Esophagus squamous epithelium (tissue), 5 donors: Measurements from ENCODE around the gene SLC34A2. TPM values are rescaled to one million over a fixed set of nuclear protein-coding genes. Genes with fewer than 3 reads are reported as not detected.

Source experiments
- DNase-seq: peaks from one replicate; lab custom pipeline; 2025; lab: John Stamatoyannopoulos, UW
- H3K27ac ChIP-seq, 4 donors: fragments of 200-600 bp; sonication (generic); one replicate each; pipeline ENCODE4 v1.5.1; 2016 to 2019; ENCODE audit warnings: mild to moderate bottlenecking in 1 of 4
- H3K27me3 ChIP-seq, 4 donors: fragments of 200-600 bp; sonication (generic); 1 replicate in 3 of 4; 2 replicates in 1 of 4; pipeline versions ENCODE4 v1.5.1 to v1.6.0; 2017 to 2021; ENCODE audit warnings: antibody characterized with exemption in 1 of 4
- H3K36me3 ChIP-seq, 3 donors: fragments of 200-600 bp; sonication (generic); one replicate each; pipeline ENCODE4 v1.5.1; 2016 to 2019
- H3K4me1 ChIP-seq, 3 donors: fragments of 200-600 bp; sonication (generic); one replicate each; pipeline ENCODE4 v1.5.1; 2017 to 2019
- H3K4me3 ChIP-seq, 4 donors: fragments of 200-600 bp; sonication (generic); 1 replicate in 3 of 4; 2 replicates in 1 of 4; pipeline ENCODE4 v1.5.1; 2016 to 2019; ENCODE audit warnings: mild to moderate bottlenecking in 2 of 4, moderate library complexity in 1 of 4
- H3K9me3 ChIP-seq, 3 donors: fragments of 200-600 bp; sonication (generic); one replicate each; pipeline ENCODE4 v1.5.1; 2016 to 2019
- CTCF ChIP-seq, 6 experiments: fragments of 450-650 bp in 4 of 6; fragments of 200-600 bp in 2 of 6; sonication (generic) in 2 of 6; IDR thresholded peaks; one replicate each; pipeline ENCODE4 v1.5.1; 2016 to 2019; ENCODE audit warnings: antibody characterized with exemption in 6 of 6, mild to moderate bottlenecking in 4 of 6, moderate library complexity in 4 of 6
- POLR2A ChIP-seq, 4 donors: fragments of 450-650 bp; IDR thresholded peaks; one replicate each; pipeline ENCODE4 v1.6.1; 2017; ENCODE audit warnings: antibody characterized with exemption in 4 of 4, mild to moderate bottlenecking in 4 of 4, moderate library complexity in 3 of 4
- WGBS, 2 donors: methylation state at CpG; one replicate each; pipeline ENCODE4 v1.1.5; 2018; 5-methylcytosine and 5-hydroxymethylcytosine counted together
- intact Hi-C: fragments of 100-400 bp; cut with DNase I; formaldehyde crosslinking; loops from one replicate; pipeline ENCODE4 v1.15.0; 2022
- total RNA-seq, 4 donors: library from RNA; depleted of rRNA; stranded (reverse); fragments of >200 nt; gene quantifications; one replicate each; pipeline ENCODE4 v1.1.0, GENCODE V29; 2016
- donor health status: DM: yes; HTN: yes; CAD: no.

Gene SLC34A2
- total RNA-seq, 4 donors from 2014 or later = 0.15 to 7.9 (median 0.76) TPM; not detected in 1

DNA sequence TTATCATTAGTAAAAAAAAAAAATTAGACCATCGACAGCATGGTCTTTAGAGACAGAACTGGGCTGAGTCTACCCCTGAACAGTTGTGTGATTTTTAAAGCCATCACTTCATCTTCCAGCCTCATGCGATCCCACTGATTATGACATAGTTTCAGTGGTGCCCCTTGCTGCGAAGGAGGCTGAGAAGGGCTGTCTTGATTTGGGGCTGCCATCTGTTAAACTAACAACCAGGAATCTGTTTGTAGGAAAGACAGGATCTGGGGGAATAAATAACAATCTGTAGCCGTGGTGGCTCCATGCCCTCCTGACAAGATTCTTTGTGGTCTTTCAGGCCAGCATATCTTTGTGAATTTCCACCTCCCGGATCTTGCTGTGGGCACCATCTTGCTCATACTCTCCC, 17.1 kb downstream of the SLC34A2 start:
- TF ChIP-seq POLR2A (IDR thresholded peaks at IDR 0.05) (no peak), CTCF (IDR thresholded peaks at IDR 0.05) (no peak)
- H3K27me3 ChIP-seq = peaks cover 0 to 4% (median 0%) of the 10 kb centered on the region in 4 donors
- no peak overlapping the region for H3K27ac ChIP-seq
- intact Hi-C loops = no loop called here
- 88% methylated on average over 4 to 5 of the region's 5 CpGs for WGBS, 2 donors
- no peak for DNase-seq
- no peaks in the 10 kb centered on the region for H3K36me3 ChIP-seq
- H3K9me3 ChIP-seq = no peaks in the 10 kb centered on the region
- peaks cover 0 to 6% (median 0%) of the 10 kb centered on the region in 3 donors for H3K4me1 ChIP-seq
- no peak overlapping the region for H3K4me3 ChIP-seq

DNA sequence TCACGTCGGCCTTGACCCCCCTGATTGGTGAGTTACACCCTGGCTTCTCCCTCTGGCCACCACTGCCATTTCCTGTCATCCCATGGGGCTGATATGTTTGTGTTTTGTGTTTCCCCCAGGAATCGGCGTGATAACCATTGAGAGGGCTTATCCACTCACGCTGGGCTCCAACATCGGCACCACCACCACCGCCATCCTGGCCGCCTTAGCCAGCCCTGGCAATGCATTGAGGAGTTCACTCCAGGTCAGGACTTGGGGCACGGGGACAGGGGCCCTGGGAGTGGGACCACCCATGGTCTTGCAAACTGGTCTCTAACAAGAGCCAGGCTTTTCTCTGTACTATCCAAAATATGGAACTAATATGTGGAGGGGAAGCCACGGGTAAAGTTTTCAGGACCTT, 18.7 kb downstream of the SLC34A2 start:
- Histone ChIP-seq H3K4me1 (peaks cover 0 to 6% (median 0%) of the 10 kb centered on the region in 3 donors), H3K27me3 (peaks cover 0 to 4% (median 0%) of the 10 kb centered on the region in 4 donors), H3K27ac (no peak overlapping the region), H3K9me3 (no peaks in the 10 kb centered on the region), H3K4me3 (no peak overlapping the region), H3K36me3 (no peaks in the 10 kb centered on the region)
- TF ChIP-seq POLR2A (IDR thresholded peaks at IDR 0.05) = no peak
- no peak for TF ChIP-seq CTCF (IDR thresholded peaks at IDR 0.05)
- intact Hi-C loops = no loop called here
- 86 to 92% methylated on average over 5 to 10 of the region's 10 CpGs for WGBS, 2 donors
- no peak for DNase-seq

DNA sequence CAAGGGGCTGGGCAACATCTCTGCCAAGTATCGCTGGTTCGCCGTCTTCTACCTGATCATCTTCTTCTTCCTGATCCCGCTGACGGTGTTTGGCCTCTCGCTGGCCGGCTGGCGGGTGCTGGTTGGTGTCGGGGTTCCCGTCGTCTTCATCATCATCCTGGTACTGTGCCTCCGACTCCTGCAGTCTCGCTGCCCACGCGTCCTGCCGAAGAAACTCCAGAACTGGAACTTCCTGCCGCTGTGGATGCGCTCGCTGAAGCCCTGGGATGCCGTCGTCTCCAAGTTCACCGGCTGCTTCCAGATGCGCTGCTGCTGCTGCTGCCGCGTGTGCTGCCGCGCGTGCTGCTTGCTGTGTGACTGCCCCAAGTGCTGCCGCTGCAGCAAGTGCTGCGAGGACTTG, 20.6 kb downstream of the SLC34A2 start:
- TF ChIP-seq CTCF (IDR thresholded peaks at IDR 0.05) (no peak), POLR2A (IDR thresholded peaks at IDR 0.05) (no peak)
- DNase-seq = no peak
- no peaks in the 10 kb centered on the region for H3K9me3 ChIP-seq
- no peak overlapping the region for H3K27ac ChIP-seq
- no peak overlapping the region for H3K4me3 ChIP-seq
- no peaks in the 10 kb centered on the region for H3K36me3 ChIP-seq
- no peaks in the 10 kb centered on the region for H3K4me1 ChIP-seq
- intact Hi-C loops = no loop called here
- 98 to 99% methylated on average over 16 to 18 of the region's 30 CpGs for WGBS, 2 donors
- no peaks in the 10 kb centered on the region for H3K27me3 ChIP-seq

- no peaks in the 10 kb centered on the region for H3K27me3 ChIP-seq
- H3K9me3 ChIP-seq = no peaks in the 10 kb centered on the region
- intact Hi-C loops = no loop called here
- DNase-seq = no peak
- TF ChIP-seq CTCF (IDR thresholded peaks at IDR 0.05) (no peak), POLR2A (IDR thresholded peaks at IDR 0.05) (no peak)
- H3K4me1 ChIP-seq = no peaks in the 10 kb centered on the region
- no CpG with 5 or more reads among the region's 3 CpGs for WGBS, 2 donors
- H3K4me3 ChIP-seq = no peak overlapping the region
- H3K36me3 ChIP-seq = no peaks in the 10 kb centered on the region
- no peak overlapping the region for H3K27ac ChIP-seq
These were observed 21.5 kb downstream of the SLC34A2 start for GRCh38 chr4:25677157-25677556.

DNA sequence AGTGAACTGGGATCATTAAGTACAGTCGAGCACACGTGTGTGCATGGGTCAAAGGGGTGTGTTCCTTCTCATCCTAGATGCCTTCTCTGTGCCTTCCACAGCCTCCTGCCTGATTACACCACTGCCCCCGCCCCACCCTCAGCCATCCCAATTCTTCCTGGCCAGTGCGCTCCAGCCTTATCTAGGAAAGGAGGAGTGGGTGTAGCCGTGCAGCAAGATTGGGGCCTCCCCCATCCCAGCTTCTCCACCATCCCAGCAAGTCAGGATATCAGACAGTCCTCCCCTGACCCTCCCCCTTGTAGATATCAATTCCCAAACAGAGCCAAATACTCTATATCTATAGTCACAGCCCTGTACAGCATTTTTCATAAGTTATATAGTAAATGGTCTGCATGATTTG, 22.3 kb downstream of the SLC34A2 start:
- Histone ChIP-seq H3K36me3 (no peaks in the 10 kb centered on the region), H3K27ac (no peak overlapping the region), H3K9me3 (no peaks in the 10 kb centered on the region), H3K4me3 (no peak overlapping the region), H3K27me3 (no peaks in the 10 kb centered on the region), H3K4me1 (no peaks in the 10 kb centered on the region)
- intact Hi-C loops = no loop called here
- 78 to 87% methylated on average over 5 of the region's 5 CpGs for WGBS, 2 donors
- TF ChIP-seq POLR2A (IDR thresholded peaks at IDR 0.05) (no peak), CTCF (IDR thresholded peaks at IDR 0.05) (no peak)
- DNase-seq = no peak
